HUES48 (cell line): ENCODE measurements around the gene RRP7A.

ENCODE experiments used
- H3K27ac ChIP-seq: one replicate; pipeline ENCODE4 v1.7.0; 2013; ENCODE audit warnings: low read depth, low read length, inconsistent platforms
- H3K27me3 ChIP-seq: 2 replicates; pipeline ENCODE4 v1.6.1; 2013; ENCODE audit warnings: mild to moderate bottlenecking, low read length; ENCODE audit not compliant: control insufficient read depth, insufficient read depth
- H3K36me3 ChIP-seq: 2 replicates; pipeline ENCODE4 v1.6.1; 2013; ENCODE audit warnings: low read length; ENCODE audit not compliant: control insufficient read depth, insufficient read depth
- H3K4me1 ChIP-seq: 2 replicates; pipeline ENCODE4 v1.6.1; 2013; ENCODE audit warnings: mild to moderate bottlenecking, low read length; ENCODE audit not compliant: control insufficient read depth, insufficient read depth
- H3K4me3 ChIP-seq: 2 replicates; pipeline ENCODE4 v1.5.1; 2013; ENCODE audit warnings: mild to moderate bottlenecking, low read depth, low read length
- H3K9ac ChIP-seq: 2 replicates; pipeline ENCODE4 v1.6.1; 2013; ENCODE audit warnings: mild to moderate bottlenecking, low read depth, low read length, moderate library complexity
- H3K9me3 ChIP-seq: 2 replicates; pipeline ENCODE4 v1.6.1; 2013; ENCODE audit warnings: low read length; ENCODE audit not compliant: control insufficient read depth, insufficient read depth

RRP7A gene

GRCh38 chr22:42470366-42471082 is 49.1 kb downstream of the RRP7A start:
- Histone ChIP-seq H3K9me3 (no peaks in the 10 kb centered on the region), H3K4me1 (no peaks in the 10 kb centered on the region), H3K9ac (no peak overlapping the region), H3K4me3 (no peak overlapping the region), H3K27me3 (no peaks in the 10 kb centered on the region), H3K27ac (no peak overlapping the region), H3K36me3 (no peaks in the 10 kb centered on the region)

GRCh38 chr22:42468841-42469240 is 50.8 kb downstream of the RRP7A start:
- Histone ChIP-seq H3K9me3 (no peaks in the 10 kb centered on the region), H3K4me1 (no peaks in the 10 kb centered on the region), H3K4me3 (no peak overlapping the region), H3K27ac (no peak overlapping the region), H3K27me3 (no peaks in the 10 kb centered on the region), H3K9ac (no peak overlapping the region), H3K36me3 (no peaks in the 10 kb centered on the region)

- Histone ChIP-seq H3K27me3 (peaks cover 15% of the 10 kb centered on the region), H3K36me3 (no peaks in the 10 kb centered on the region), H3K9ac (no peak overlapping the region), H3K4me1 (peaks cover 27% of the 10 kb centered on the region), H3K4me3 (no peak overlapping the region), H3K9me3 (no peaks in the 10 kb centered on the region), H3K27ac (peak overlapping the region; percentile 9)
These were observed 57.6 kb downstream of the RRP7A start for GRCh38 chr22:42462016-42462415.

GRCh38 chr22:42461511-42461910 is 58.1 kb downstream of the RRP7A start:
- no peaks in the 10 kb centered on the region for H3K36me3 ChIP-seq
- peaks cover 15% of the 10 kb centered on the region for H3K27me3 ChIP-seq
- H3K9me3 ChIP-seq = no peaks in the 10 kb centered on the region
- no peak overlapping the region for H3K27ac ChIP-seq
- no peak overlapping the region for H3K9ac ChIP-seq
- H3K4me1 ChIP-seq = peaks cover 27% of the 10 kb centered on the region
- no peak overlapping the region for H3K4me3 ChIP-seq
